Stimulated activated CD4-positive, alpha-beta T cell treated with anti-CD3 and anti-CD28 coated beads, Interleukin-15, amount 100 ng/mL, for 1 hour (primary cell): ENCODE data around the gene NAT8L.

ENCODE experiments used
- DNase-seq, 2 donors: peaks; one replicate each; pipeline ENCODE4 v3.0.0-alpha.2; 2020; ENCODE audit warnings: low read depth in 1 of 2, low spot score in 1 of 2

NAT8L gene

DNA sequence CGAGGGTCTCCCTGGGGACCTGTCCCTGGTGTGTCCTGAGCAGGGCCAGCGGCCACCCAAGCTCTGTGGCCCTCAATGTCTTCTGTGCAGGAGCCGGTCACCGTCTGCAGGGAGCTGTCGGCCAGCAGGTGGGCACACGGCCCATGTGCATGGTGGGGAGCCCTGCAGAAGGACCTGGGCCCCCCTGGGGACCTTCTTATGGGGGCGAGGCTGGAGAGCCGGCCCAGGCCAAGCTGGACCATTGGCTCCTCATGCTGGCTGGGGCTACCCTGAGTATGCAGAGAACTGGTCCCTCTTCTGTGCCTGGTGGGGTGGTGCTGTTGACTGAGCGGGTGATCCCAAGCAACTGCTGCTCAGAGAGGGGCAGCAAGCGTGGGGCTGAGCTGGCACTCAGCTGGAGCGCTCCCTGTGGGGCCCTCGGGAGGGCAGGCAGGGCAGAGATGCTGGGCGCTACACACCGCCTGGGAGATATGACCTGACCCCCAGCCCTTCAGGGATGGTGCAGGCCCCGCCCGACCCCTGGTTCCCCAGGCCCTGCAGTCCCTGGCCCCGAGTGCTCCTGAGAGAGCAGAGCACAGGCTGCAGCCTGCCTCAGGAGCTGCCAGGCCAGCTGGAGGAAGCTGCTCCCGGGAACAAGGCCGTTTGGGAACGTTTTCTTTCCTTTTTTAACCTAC is 14.8 kb downstream of the NAT8L start:
- DNase-seq, result no peak

DNA sequence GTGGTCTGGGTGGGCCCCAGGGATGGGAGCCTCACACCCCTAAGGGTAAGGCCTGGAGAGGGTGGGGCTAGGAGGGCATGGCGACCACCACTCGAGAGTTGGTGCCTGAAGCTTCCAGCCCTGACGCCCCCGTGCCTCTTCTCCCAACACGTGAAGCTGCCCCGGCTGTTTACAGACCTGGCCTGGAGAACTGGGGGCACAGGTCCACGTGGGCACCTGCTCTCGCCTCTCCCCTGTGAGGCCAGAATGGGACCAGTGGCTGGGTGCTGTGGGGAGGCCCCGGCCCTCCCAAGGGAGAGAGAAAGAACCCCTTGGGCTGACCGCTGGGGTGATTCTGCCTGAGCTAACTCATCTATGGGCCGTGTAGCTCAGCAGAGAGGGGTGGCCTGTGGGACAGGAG is 15.5 kb downstream of the NAT8L start:
- DNase-seq, result no peak

DNA sequence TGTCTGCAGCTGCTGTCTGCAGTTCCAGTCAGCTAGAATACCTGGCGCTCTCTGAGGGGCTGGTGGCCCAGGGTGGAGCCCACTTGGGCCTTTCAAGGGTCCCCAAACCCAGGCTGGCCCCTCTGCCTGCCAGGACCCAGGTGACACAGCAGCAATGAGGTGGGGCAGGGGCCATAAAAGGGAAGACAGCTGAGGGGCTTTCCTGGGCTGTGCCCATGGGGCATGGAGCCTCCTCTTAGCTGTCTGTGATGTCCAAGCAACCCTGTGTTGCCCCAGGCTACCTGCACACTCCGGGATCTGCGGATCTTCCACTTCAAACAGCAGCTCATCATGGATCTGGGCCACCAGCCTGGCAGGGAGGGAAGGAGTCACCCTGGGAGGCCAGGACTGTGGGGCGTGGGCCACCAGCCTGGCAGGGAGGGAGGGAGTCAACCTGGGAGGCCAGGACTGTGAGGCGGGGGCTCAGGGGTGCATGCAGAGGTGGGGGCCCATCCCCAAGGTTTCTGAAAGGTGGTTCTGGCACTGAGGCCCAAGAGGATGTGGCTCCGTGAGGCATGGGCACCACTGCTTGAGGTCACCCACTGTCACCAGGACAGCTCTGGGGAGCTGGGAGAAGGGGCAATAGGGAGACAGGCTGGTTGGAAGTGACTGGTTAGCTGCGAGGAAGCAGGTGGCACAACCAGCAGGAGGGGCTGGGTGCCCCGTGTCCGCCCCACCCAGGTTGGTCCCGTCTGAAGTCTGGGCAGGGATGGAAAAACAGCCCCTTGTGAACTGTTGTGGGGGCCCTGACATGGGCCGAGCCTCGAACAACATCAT is 16.3 kb downstream of the NAT8L start:
- no peak for DNase-seq

DNA sequence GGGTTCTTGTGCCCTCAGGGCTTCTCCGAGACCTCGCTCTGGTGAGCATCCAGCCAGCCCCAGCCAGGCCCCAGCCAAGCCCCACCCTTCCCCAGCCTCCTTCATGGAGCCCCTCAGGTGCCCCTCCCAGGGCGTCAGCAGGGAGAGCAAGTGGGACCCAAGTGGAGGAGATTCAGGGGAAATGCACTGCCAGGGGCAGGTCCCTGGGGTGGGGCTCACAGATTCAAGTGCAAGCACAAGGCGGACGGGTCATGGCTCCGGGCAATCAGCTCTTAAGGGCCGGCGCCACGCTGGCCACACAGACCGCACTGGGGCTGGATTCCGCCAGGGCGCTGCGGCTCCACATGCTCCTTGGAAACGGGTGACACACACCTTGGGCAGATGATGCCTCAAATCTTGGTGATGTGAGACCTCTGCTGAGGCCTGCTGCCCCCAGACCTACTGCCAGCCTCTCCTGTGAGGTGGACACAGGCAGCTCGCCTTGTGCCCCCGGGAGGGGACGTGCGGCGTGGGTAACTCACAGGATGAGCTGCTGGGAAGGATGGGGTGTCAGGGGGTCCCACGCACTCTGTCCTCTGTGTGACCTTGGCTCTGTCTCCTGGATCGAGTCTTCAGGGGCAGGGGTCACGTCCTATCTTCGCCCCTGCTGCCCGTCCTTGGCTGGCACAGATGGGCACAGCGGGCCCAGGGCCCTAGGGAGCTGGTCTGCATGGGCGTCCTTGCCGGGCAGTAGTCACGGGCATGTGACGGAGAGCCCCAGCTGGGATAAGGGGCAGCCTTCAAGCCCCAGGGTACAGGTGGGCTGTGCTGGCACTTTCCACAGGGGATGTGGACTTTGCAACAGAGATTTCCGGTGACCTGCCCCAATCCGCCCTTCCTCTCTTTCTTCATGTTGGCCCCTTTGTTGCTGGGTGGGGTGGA is 17.1 kb downstream of the NAT8L start:
- DNase-seq, result no peak

DNA sequence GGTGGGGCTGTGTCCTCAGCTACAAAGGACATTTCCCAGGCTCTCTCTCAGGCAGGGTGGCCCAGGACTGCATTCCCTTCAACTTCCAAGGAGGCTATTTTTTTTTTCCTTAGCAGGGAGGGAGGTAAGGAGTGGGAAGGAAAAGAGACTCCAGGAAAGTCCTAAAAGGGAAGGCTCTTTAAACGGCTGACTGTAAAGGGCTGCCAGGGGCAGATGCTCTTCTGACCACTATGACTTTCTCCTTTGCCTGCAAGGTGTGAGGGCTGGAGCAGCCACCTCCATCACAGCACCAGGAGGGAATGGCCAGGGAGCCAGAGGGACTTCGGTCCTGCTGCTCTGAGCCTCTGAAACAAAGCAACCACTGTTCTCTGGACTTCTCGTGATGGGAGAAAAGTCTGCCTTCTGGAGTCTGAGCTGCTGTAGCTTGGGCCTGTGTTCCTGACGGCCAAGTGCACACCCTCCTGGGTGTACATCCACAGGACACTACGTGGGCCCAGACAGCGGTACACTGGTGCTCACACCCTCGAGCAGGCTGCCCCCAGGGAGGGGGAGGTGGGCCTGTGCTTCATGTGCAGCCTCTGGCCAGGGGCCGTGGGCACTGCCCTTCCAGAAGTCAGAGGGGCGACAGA is 17.9 kb downstream of the NAT8L start:
- DNase-seq, result no peak

DNA sequence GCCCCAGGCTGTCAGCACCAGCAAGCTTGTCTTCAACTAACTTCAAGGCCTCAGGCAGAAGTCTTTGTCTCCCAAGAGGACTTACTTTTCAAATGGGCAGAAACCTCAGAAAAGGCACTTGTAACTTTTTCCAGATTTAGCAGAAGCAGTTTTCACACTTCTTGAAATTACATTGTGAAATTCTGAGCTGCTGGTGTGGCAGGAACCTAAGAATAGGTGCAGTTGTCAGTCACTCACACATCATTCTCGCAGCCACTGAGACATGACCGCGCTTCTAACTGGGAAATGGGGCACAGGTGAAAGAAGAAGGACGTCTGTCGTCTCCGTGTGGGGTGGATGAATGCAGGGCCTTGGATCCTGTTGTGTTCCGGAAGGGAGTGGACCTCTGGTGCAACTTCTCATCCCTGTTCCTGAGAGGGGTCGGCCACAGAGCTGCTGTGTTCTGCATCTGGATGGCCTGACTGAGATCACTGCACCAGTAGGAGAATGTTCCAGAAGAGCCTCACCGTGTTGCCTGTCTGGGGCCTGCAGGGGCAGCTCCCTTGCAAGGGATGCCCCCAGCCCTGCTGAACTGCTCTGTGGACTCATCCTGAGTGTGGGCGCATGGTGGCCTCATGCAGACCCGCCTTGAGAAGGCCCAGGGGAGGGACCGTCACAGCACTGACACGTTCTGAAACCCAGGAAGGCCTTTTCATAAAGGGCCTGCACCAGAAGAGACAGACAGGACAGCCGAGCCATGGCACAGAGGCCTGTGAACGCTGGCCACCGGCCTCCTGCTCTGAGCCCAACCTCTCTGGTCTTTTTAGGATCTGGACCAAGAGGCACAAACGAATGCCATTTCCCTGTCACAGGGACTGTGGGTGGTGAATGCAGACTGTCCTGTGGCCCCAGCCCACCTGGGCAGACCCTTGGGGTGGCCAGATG is 18.7 kb downstream of the NAT8L start:
- no peak for DNase-seq

DNA sequence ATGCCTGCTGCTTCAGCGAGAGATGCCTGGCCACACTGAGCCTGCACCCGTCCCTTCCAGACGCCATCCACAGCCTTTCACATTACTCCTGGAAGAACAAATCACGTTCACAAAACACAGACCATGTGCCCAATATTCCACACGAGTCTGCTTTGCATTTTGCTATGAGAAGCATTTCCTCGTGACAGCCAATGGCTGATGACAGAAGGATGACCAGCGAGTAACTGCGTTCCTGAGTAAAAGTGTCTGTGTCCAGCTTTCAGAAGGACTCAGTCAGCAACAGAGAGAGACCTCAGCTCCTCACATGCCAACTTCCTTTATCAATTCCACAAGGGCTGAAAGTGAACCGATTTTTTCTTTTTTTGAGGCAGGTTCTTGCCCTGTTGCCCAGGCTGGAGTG is 19.5 kb downstream of the NAT8L start:
- DNase-seq, result no peak

DNA sequence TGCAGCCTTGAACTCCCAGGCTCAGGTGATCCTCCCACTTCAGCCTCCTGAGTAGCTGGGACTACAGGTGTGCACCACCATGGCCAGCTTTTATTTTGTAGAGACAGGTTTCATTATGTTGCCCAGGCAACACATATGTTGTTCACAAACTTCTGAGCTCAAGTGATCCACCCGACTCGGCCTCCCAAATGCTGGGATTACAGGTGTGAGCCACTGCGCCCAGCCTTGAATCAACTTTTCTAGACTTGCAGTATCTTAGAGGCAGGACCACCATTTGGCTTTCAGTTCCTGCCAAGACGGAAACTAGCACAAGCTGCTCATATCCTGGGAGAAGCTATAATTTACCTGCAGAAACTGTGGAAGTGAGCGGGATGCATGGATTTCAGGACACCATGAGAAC is 19.9 kb downstream of the NAT8L start:
- DNase-seq, result no peak

DNA sequence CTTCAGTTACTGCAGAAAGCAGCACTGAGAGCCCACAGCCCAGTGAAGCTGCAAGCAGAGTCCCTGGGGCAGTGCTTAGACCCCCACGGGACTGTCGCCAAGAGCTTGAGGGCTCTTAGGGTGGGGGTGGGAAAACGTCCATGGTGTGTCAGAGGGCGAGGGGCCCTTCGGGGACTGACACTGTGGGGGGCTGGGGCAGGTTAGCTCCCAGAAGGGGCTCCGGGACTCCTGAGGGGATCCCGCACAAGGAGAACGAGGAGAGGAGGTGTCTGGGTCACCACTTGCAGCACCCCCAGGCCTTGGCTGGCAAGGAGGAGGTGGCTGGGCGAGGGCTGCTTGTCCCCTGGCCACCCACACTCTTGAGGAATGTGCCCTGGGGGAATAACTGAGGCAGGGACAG is 20.8 kb downstream of the NAT8L start:
- DNase-seq, result no peak

DNA sequence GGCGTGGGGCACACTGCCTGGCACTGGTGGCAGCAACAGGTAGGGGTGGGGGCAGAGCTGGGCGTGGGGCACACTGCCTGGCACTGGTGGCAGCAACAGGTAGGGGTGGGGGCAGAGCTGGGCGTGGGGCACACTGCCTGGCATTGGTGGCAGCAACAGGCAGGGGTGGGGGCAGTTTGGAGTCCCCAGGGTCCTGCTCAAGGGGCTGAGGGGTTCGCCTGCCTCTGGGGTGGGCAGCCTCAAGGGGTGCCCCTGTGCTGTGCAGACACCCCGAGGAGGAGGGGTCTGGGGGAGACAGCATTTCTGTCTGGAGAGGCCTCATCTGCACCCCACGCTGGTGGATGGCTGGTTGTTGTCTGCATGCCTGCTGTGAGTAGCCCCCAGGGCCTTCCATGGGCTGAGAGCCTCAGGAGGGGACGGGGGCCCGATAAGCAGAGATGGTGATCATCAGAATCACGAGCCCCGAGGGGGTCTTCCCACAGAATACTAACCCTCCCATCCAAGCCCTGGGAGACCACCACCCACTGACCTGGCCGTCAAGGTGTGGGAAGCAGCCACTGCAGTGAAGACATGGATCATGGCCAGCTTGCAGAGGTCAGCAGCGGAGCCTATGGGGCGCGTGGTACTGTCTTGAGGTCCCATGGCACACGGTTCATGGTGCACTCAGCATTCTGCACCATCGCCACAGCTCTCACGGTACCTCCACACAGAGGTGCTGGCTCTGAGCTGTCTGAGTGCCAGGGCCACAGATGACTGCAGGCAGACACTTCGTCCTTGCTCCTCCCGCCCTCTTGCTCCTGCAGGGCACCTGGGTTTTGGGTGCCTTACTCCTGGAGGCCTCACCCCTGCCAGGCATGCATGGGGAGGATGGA is 21.5 kb downstream of the NAT8L start:
- DNase-seq, result no peak

DNA sequence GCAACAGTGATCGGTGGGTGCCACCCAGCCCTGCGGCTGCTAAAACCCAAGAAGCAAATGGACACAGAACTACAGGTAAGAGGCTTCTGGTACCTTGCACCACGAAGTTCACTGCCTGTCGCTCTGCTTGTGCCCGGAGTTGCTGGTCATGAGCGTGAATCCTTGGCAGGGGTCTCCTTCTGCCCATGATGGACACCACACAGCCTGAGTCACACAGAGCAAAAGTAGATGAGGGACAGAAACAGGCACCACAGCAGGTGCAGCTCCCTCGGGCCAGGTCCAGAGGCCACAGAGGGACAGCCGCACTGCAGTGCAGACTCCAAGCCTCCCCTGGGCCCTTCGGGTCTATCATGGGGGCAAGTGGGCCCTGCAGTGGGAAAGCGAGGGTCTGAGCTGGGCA is 22.4 kb downstream of the NAT8L start:
- DNase-seq, result no peak

DNA sequence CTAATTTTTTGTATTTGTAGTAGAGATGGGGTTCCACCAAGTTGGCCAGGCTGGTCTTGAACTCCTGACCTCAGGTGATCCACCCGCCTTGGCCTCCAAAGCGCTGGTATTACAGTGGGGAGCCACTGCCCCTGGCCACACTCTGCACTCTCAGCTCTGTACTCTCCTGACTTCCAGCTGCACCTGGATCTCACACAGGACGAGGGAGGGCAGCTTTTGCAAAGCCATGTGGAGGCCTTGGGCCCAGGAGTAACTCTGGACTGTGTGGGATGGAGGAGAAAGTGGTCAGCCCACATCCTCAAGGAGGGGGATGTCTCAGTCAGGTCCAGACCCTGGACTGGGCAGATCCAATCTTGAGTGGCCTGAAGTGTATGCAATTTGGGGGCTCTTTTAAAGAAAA is 23.0 kb downstream of the NAT8L start:
- DNase-seq, result no peak

DNA sequence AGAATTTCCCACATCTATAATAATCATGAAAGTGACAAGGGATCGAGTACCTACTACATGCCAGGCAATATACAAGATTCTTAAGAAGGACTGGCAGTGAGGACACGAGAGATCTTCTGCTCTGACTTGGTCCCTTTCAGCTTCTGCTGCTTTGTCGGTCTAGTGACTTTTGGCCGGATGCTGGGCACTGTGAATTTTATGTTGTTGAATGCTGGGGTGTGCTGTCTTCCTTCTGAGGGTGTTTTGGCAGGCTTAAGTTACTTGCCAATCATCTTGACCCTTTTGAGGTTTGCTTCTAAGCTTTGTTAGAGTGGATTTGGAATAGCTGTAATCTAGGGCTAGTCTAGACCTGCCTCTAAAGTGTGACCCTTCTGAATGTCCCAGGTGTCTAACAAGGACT is 23.5 kb downstream of the NAT8L start:
- DNase-seq, result no peak

DNA sequence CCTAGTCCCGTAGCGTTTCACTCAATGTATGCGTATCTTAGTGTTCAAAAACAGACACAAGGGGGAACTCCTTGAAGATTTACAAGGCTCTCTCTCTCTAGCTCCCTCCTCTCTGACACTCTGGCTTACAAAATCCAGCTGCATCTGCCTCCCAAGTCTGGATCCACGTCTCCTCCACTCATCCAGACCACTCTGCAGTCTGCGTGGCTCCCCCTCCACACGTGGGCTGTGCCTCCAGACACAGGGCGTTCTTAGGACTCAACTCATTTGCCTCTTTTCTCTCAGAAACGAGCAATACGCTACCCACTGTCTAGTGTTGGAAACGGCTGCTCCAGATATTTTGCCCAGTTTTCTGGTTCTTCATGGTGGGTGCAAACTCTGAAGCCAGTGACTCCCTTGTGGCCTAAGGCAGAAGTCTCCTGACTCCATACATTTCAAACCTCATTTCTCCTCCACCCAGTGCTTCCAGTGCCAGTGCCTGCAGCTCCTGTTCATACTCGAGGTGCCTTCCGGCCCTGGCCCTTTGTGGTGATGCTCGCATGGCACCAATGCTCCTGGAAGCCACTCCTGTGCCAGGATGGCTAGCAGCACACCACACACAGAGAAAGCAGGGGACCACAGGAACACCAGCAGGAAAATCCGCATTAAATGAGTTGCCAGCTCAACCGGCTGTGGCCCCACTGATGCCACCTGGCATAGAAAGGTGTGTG is 24.1 kb downstream of the NAT8L start:
- no peak for DNase-seq

DNA sequence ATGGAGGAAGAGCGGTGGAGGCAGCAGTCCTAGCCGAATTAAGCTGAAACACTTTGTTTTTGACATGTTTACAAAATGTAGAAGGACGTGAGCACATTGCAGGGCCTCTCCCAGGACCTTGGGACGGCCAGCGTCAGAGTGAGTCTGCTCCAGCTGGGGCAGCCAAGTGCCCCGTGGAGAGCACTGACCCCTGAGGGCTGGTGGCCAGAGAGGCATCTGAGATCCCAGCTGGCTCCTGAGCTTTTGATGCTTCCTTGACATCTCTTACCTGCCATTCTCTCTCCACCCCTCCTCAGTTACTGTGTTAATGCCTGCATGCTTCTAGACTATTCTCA is 24.7 kb downstream of the NAT8L start:
- no peak for DNase-seq

DNA sequence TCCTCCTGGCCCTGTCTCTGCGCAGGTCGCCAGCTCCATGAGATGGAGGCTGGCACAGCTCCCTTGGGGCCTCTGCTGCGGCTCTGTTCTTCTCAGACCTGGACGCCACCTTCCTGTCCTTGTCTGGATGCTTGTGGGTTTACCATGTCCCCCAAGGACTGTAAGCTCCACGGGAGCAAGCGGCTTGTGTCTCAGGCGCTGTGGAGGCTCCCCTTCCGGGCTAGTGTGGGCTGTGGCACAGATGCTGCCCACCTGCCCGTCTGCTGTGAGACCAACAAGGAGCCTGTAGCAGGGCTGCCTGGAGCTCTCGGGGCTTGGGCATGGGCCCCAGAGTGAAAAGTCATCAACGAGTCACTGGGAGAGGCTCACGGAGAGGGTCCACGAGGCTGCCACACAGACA is 25.2 kb downstream of the NAT8L start:
- DNase-seq, result no peak

DNA sequence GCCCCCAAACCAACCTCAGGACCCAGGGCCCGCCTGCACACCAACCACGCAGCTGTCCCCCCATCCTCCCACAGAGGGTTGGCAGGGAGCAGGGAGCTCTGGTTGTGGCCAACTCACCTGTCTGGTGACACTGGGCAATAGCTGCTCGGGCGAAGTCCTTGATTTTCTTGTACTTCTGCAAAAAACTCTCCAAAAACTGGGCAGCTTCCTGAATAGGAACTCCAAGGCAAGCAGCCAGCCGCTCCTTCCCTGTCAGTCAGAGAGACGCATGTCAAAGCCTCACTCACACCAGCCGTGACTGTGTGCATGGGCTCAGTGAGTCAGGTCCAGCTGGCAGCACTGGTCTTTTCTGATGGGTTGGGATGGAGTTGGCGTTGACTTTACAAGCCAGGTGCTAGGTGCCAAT is 26.4 kb downstream of the NAT8L start:
- DNase-seq, result no peak

DNA sequence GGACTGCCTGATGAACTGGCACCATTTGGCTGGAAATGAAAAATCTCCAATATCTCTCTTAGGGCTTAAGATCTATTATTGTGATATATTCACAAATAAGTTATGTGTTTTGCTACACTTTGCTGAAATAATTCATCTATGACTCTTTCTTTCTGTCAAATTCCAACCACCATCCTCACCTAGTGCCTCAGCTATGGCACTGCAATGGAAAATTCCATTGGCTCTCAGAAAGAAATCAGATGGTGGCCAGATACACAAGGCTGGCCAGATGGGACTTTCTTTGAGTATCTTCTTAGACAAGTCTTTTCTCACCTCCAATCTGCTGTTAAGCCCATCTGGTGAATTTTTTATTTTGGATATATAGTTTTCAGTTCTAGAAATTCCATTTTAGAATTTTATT is 28.0 kb downstream of the NAT8L start:
- DNase-seq, result no peak

DNA sequence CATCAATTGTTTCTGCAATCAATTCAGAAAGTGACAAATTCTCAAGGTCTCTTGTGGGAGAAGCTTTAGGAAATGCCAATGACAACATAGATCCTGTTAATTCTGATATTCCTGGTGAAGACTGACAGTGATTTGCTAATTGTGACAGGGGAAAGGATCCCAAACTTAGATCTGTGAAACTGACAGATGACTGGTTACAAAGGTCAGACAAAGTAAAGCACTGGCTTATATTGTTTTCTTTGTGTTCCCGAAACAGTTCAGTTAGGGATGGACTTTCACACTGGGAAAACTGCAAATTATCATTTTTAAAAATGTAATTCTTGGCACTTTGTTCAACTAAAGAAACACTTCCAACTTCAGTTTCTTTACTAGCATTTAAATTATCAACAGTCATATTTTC is 30.1 kb downstream of the NAT8L start:
- DNase-seq, result no peak
